ENCODE data around the gene RXFP1.

DNA sequence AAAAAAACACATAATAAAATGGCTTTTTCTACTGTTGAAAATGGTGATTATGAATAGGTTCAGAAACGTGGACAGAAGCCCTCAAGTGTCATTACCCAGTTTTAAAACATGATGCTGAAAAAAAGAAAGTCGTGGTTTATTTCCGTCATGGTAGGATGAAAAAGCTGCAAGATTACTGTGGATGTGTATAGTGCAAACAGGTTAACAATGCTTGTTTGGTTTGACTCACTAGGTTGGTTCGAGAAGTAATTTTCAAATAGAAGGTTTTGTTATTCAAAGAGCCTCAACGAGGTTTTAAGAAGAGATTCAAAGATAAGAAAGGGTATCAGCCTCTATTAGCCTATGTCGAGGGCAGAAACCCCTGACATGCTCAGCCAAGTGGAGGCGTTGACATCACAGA, 2.5 kb upstream of the RXFP1 start:
- TF ChIP-seq FOXM1 (IDR thresholded peaks at IDR 0.05; ENCODE audit: borderline replicate concordance, low read depth) (no peak), EGR1 (IDR thresholded peaks at IDR 0.05) (no peak), RAD21 (IDR thresholded peaks at IDR 0.05; ENCODE audit: low read depth) (no peak), CEBPB (IDR thresholded peaks at IDR 0.05) (no peak), CREB1 (IDR thresholded peaks at IDR 0.05; ENCODE audit: low read depth) (no peak), TAF1 (IDR thresholded peaks at IDR 0.05; ENCODE audit: low read depth) (no peak), EP300 (IDR thresholded peaks at IDR 0.05; ENCODE audit: borderline replicate concordance) (no peak), YY1 (IDR thresholded peaks at IDR 0.05; ENCODE audit: low read depth) (no peak), TCF12 (IDR thresholded peaks at IDR 0.05; ENCODE audit: low read depth) (no peak), TEAD4 (IDR thresholded peaks at IDR 0.05) (no peak)
- TF ChIP-seq, protein P1, sequence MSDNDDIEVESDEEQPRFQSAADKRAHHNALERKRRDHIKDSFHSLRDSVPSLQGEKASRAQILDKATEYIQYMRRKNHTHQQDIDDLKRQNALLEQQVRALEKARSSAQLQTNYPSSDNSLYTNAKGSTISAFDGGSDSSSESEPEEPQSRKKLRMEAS (IDR thresholded peaks at IDR 0.05), result no peak
- TF ChIP-seq, protein P2, sequence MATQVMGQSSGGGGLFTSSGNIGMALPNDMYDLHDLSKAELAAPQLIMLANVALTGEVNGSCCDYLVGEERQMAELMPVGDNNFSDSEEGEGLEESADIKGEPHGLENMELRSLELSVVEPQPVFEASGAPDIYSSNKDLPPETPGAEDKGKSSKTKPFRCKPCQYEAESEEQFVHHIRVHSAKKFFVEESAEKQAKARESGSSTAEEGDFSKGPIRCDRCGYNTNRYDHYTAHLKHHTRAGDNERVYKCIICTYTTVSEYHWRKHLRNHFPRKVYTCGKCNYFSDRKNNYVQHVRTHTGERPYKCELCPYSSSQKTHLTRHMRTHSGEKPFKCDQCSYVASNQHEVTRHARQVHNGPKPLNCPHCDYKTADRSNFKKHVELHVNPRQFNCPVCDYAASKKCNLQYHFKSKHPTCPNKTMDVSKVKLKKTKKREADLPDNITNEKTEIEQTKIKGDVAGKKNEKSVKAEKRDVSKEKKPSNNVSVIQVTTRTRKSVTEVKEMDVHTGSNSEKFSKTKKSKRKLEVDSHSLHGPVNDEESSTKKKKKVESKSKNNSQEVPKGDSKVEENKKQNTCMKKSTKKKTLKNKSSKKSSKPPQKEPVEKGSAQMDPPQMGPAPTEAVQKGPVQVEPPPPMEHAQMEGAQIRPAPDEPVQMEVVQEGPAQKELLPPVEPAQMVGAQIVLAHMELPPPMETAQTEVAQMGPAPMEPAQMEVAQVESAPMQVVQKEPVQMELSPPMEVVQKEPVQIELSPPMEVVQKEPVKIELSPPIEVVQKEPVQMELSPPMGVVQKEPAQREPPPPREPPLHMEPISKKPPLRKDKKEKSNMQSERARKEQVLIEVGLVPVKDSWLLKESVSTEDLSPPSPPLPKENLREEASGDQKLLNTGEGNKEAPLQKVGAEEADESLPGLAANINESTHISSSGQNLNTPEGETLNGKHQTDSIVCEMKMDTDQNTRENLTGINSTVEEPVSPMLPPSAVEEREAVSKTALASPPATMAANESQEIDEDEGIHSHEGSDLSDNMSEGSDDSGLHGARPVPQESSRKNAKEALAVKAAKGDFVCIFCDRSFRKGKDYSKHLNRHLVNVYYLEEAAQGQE (IDR thresholded peaks at IDR 0.05; ENCODE audit: low read depth), result no peak
- TF ChIP-seq, protein P3, sequence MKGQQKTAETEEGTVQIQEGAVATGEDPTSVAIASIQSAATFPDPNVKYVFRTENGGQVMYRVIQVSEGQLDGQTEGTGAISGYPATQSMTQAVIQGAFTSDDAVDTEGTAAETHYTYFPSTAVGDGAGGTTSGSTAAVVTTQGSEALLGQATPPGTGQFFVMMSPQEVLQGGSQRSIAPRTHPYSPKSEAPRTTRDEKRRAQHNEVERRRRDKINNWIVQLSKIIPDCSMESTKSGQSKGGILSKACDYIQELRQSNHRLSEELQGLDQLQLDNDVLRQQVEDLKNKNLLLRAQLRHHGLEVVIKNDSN (IDR thresholded peaks at IDR 0.05), result no peak

Data from Ishikawa (cell line).